Psoas muscle (tissue), 8 donors: ENCODE results near the gene APBB1. TPM values are rescaled to one million over a fixed set of nuclear protein-coding genes. Genes with fewer than 3 reads are reported as not detected.

Experiments
- ATAC-seq, 4 donors: fragments of 200-7000 bp; cut with Tn5 transposase; one replicate each; pipeline ENCODE4 v1.9.1; 2020; ENCODE audit warnings: moderate library complexity in 3 of 4, mild to moderate bottlenecking in 2 of 4
- DNase-seq, 2 donors: peaks; one replicate each; pipeline ENCODE4 v3.0.0-alpha.2; 2020
- H3K27ac ChIP-seq: fragments of 200-600 bp; one replicate; pipeline ENCODE4 v1.8.0; 2022
- H3K27me3 ChIP-seq, 3 donors: fragments of 200-600 bp in 1 of 3; one replicate each; pipeline versions ENCODE4 v1.6.1 to v1.8.0; 2013 to 2022; ENCODE audit warnings: low read length in 2 of 3, mild to moderate bottlenecking in 2 of 3, moderate library complexity in 1 of 3; ENCODE audit not compliant: insufficient read depth in 3 of 3
- H3K36me3 ChIP-seq, 2 donors: fragments of 200-600 bp in 1 of 2; one replicate each; pipeline versions ENCODE4 v1.6.1 to v1.8.0; 2013 to 2022; ENCODE audit warnings: low read depth in 1 of 2, mild to moderate bottlenecking in 1 of 2, moderate library complexity in 1 of 2; ENCODE audit not compliant: insufficient read depth in 1 of 2
- H3K4me1 ChIP-seq: fragments of 200-600 bp; one replicate; pipeline ENCODE4 v1.8.0; 2022
- H3K4me3 ChIP-seq: fragments of 200-600 bp; one replicate; pipeline ENCODE4 v1.8.0; 2022; ENCODE audit warnings: mild to moderate bottlenecking
- H3K9me3 ChIP-seq: fragments of 200-600 bp; one replicate; pipeline ENCODE4 v1.8.0; 2022
- WGBS, 3 donors: extraction: QIAGEN DNeasy Blood & Tissue Kit; methylation state at CpG; one replicate each; pipeline versions ENCODE4 v1.1.6 to v1.1.7; 2013; 5-methylcytosine and 5-hydroxymethylcytosine counted together
- intact Hi-C, 2 donors: fragments of 100-400 bp; cut with DNase I; formaldehyde crosslinking; loops; one replicate each; pipeline versions ENCODE4 v1.11.0 to v1.14.2; 2022
- polyA plus RNA-seq, 3 donors: library from polyadenylated mRNA; stranded (reverse); fragments of 200-250 nt; gene quantifications; one replicate each; pipeline ENCODE4 v1.2.3, GENCODE V29; 2013
- total RNA-seq, 4 donors: library from RNA; stranded (reverse); fragmentation: NEBNext Ultra II Directional in 2 of 4; extraction: Animal tissue kit (Norgen Biotek cat#: 25700) in 2 of 4; gene quantifications; one replicate each; pipeline versions ENCODE4 v1.2.1 to v1.2.4, GENCODE V29; 2021 to 2023
- TF ChIP-seq, protein P1 (sequence below): fragments of 200-600 bp; IDR thresholded peaks from one replicate; pipeline ENCODE4 v1.8.0; 2022; ENCODE audit warnings: antibody characterized with exemption
- donor health status: healthy with polysubstance abuse.
- donor health status: DM: no; HTN: no; CAD: no; lungs with moderate emphysema.
- donor health status: Bipolar disorder and iron deficiency.
- donor health status: healthy.
- donor health status: DM: yes; HTN: yes; CAD: no.
- donor health status: DM: no; HTN: no; CAD: no.
- donor health status: DM: no; HTN: no; CAD: no.
- donor health status: DM: yes; HTN: yes; CAD: no.

APBB1 gene
- total and polyA plus RNA-seq, 7 donors, result 36.5 to 53.9 (median 42.5) TPM

DNA sequence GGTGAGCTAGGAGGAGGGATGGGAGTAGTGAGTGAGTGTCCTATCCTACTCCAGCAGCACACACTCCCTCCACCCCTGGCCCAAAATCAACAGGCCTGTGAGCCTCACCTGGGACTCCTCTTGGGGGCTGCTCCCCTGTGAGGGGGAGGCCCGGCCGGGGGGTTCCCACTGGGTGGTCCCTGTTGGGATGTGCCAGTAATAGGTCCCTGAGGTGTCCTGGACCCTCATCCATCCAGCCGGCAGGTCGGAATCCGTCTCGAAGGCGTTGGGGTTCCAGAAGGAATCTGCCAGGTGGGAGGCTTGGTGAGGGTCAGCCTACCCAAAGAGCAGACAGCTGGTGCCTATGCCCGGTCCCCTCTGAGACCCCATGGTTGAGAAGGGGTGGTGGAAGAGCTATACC, 15.4 kb downstream of the APBB1 start:
- Histone ChIP-seq H3K36me3 (peaks cover 0 to 43% of the 10 kb centered on the region in 2 donors), H3K9me3 (no peaks in the 10 kb centered on the region), H3K27ac (no peak overlapping the region), H3K27me3 (no peaks in the 10 kb centered on the region), H3K4me1 (no peaks in the 10 kb centered on the region), H3K4me3 (no peak overlapping the region)
- ATAC-seq (no peak), DNase-seq (no peak)
- intact Hi-C loops, result no loop called here
- 88 to 89% (median 89%) methylated on average over 8 of the region's 8 CpGs for whole genome bisulfite sequencing, 3 donors
- TF ChIP-seq, protein P1, sequence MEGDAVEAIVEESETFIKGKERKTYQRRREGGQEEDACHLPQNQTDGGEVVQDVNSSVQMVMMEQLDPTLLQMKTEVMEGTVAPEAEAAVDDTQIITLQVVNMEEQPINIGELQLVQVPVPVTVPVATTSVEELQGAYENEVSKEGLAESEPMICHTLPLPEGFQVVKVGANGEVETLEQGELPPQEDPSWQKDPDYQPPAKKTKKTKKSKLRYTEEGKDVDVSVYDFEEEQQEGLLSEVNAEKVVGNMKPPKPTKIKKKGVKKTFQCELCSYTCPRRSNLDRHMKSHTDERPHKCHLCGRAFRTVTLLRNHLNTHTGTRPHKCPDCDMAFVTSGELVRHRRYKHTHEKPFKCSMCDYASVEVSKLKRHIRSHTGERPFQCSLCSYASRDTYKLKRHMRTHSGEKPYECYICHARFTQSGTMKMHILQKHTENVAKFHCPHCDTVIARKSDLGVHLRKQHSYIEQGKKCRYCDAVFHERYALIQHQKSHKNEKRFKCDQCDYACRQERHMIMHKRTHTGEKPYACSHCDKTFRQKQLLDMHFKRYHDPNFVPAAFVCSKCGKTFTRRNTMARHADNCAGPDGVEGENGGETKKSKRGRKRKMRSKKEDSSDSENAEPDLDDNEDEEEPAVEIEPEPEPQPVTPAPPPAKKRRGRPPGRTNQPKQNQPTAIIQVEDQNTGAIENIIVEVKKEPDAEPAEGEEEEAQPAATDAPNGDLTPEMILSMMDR, result no peak

DNA sequence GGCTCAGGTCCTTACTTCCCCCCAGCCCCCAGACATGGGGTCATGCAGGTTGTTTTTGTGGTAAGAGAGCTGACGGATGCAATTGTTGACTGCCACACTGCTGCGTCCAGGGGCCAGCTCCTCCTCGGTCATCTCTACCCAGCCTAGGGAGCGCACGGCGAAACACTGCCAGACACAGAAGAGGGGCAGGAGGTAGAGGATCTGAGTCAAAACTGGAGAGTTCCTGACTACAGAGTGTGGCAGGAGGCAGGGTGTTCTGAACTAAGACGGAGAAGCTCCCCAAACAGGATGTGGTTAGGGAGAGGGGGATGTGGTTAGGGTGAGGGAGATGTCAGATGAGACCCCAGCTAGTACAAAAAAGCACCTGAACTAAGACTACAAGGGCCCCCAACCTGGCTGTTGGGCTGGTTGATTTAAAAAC, 16.3 kb downstream of the APBB1 start:
- Histone ChIP-seq H3K4me3 (no peak overlapping the region), H3K36me3 (peaks cover 0 to 53% of the 10 kb centered on the region in 2 donors), H3K27ac (no peak overlapping the region), H3K27me3 (no peaks in the 10 kb centered on the region), H3K9me3 (no peaks in the 10 kb centered on the region), H3K4me1 (no peaks in the 10 kb centered on the region)
- WGBS, 3 donors, result 86 to 98% (median 90%) methylated on average over 7 of the region's 7 CpGs
- intact Hi-C loops, result no loop called here
- TF ChIP-seq, protein P1, result no peak
- ATAC-seq (no peak), DNase-seq (no peak)

DNA sequence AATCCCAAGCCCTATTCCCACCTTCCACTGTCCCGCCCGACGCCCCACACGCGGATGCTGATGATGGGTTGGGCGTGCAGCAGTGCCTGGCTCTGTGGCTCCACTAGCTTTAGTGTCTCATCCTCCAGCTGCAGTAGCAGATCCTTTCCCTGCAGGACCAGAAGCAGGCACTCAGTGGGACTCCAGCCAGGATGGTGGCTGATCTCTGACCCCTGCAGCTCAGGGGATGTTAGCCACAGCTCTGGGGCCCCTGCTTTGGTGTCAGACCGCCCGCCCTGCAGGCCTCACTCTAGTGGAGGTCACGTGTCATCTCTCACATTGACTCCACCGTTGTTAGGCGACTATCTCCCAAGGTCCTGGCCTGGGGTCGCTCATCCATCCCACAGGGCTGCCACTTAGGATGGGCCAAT, 16.8 kb downstream of the APBB1 start:
- DNase-seq, result no peak
- Histone ChIP-seq H3K27ac (no peak overlapping the region), H3K36me3 (peaks cover 0 to 58% of the 10 kb centered on the region in 2 donors), H3K4me3 (no peak overlapping the region), H3K4me1 (no peaks in the 10 kb centered on the region), H3K27me3 (no peaks in the 10 kb centered on the region), H3K9me3 (no peaks in the 10 kb centered on the region)
- no peak for ATAC-seq
- WGBS, 3 donors, result 89 to 93% (median 89%) methylated on average over 12 of the region's 12 CpGs
- intact Hi-C loops, result no loop called here
- TF ChIP-seq, protein P1, result no peak

DNA sequence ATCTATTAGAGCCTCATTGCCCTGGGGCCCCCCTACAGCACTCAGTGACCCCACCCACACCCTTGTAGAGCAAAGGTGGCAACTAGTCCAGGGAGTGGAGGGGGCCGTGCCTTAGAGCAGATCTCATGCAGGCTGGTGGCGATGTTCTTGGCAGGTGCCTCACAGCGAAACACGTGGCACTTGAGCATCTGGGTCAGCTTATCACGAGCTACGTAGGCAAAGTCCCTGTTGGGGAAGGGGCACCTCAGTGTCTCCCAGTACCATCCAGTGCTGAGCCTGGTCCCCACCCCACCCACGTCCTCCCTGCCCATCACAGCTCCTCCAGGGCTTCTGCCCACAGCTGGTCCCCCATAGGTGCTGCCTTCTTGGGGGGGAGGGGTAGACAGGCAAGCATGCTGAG, 17.4 kb downstream of the APBB1 start:
- no peak for DNase-seq
- Histone ChIP-seq H3K27me3 (no peaks in the 10 kb centered on the region), H3K4me1 (no peaks in the 10 kb centered on the region), H3K4me3 (no peak overlapping the region), H3K27ac (no peak overlapping the region), H3K9me3 (no peaks in the 10 kb centered on the region), H3K36me3 (peaks cover 0 to 60% of the 10 kb centered on the region in 2 donors)
- intact Hi-C loops, result no loop called here
- no peak for ATAC-seq
- TF ChIP-seq, protein P1, result no peak
- WGBS, 3 donors, result 90 to 96% (median 92%) methylated on average over 7 of the region's 7 CpGs
